SIG-M5 (cell line): ENCODE measurements around the gene ZNF862.
"Not testable (repeated sequence)": the region's sequence is repeated elsewhere in the genome, so short reads cannot be mapped to it uniquely, and the experiment has no call there.

ENCODE experiments used
- DNase-seq: peaks from one replicate; lab custom pipeline; 2025; lab: John Stamatoyannopoulos, UW

The ZNF862 gene

GRCh38 chr7:149880638-149881311 is 42.6 kb downstream of the ZNF862 start:
- no peak for DNase-seq

DNA sequence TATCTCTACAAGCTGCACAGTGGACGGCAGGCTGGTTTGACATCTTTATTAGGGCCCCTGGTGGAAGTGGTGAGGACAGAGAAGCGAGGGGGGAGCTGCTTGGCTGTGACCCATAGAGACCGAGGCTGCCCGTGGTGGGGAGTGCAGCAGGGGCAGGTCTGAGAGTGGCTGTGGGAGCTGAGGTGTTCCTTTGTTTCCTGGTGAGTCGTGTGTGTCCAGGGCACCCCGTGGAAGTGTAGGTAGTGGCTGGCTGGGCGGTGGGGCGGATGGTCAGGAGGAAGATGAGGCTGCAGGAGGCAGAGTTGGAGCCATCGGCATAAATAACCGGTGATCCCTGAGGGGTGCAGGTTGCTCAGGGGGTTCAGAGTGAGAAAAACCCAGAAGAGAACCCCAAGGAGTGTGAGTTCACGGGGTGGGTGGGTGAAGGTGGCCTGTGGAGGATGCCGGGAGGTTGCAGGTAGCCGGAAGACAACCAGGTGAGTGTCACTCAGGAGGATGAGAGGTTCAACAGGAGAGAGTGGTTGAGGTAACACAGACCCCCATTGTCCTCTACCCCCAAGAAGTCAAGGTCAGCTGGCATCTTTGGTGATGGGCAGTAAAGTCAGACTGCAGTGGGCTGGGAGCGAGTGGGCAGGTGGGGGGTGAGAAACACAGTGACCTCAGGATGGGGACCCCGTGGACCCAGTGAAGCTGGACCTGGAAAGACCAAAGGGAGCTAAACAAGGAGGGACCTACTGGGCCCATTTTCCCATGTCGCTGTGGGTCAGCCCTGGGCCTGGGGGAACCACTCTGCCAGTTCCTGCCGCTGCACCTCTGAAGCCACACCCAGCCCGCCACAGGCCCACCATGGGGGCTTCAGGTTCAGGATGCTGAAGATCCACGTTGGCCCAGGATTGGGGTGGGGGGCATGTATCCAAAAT is 43.4 kb downstream of the ZNF862 start:
- no peak for DNase-seq

DNA sequence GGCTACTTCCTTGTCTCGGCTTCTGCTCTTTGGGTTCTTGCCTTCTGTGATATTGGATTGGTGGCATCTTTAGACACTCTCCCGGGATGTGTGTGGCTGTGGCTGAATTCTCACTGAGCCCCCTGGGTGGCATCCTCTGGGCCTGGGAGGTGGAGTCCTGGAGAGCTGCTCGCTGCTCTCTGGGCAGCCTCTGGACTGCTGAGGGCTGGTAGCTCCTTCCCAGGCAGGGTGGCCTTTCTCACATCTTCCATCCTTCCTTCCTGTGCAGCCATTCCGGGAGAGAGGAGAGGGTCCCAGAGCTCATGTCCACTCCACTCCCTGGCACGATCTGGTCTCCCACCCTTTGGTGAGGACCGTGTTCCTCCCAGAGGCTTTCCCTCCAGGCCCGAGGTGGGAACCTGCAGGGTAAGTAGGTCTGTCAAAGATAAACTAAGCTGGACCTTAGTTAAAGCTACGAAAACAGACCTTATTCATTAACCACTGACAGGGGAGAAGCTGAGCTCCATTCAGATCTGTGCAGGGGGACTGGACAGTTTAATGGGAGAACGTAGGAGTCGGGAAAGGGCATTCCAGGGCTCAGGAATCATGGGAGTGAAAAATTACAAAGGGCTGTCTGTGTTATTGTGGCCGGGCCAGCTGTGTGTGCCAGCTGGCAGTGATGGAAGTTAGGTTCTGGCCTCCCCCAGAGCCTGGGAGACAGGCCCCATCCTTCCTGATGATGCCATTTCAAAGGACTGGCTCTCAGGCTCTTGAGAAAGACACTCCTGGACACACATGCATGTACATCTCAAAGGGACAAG is 44.3 kb downstream of the ZNF862 start:
- no peak for DNase-seq

DNA sequence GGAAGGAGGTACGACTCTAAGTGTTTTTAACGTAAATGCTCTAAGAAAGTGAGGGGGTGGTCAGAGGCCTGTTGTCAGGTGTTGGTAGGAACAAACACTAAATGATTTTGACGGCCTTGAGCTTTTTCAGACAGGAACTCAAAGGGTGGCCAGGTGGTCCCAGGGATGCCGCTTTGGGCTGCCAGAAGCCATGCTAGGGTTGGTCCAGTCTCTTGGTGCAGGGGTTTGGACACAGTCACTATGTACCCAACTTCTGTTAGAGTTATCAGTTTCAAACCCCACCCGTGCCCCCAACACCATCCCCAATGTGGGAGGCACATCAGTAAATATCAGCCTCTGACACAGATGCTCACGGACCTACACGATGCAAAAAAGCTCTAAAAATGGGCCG is 44.9 kb downstream of the ZNF862 start:
- no peak for DNase-seq

- no peak for DNase-seq
Observed at GRCh38 chr7:149883452-149883861, 45.3 kb downstream of the ZNF862 start.

- DNase-seq: no peak
Observed at GRCh38 chr7:149884016-149884415, 45.8 kb downstream of the ZNF862 start.

- DNase-seq: no peak
Observed at GRCh38 chr7:149884541-149884940, 46.4 kb downstream of the ZNF862 start.

DNA sequence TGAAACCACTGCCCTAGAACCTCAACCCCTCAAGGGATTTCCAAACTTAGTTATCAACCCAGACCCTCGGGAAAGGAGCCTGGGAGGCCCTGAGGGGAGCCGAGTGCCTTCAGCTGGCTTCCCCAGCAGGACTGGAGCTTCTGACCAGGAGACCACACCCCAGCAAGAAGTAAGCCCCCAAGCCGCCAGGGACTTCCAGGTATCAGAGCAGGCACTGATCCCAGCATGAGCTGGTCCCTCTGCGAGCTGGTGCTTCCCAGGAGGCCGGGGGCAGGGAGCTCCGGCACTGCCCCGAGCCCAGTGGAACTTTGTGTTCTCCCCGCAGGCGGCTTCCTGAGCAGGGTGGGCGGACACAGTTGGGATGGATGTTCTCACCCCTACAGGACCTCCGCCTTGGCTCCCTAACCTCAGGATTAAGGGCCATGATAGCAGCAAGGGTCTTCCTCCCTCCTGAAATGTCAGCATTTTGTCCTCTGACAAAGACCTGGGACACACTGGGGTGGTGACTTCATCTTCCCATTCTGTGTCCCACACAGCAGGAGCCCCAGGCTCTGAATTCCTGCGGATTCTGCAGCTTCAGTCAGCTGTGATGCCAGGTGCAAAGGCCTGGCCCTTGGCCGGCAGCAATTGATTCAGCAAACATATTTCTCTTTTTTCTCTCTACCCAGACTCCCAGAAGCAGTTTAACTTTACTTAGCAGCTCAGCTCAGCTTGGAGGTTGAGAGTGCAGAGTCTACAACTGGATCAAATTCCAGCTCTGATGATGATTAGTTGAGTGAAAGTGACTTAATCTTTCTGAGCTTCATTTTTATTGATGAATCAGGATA is 47.2 kb downstream of the ZNF862 start:
- DNase-seq: no peak

GRCh38 chr7:149886018-149886415 is 47.8 kb downstream of the ZNF862 start:
- DNase-seq: no peak

DNA sequence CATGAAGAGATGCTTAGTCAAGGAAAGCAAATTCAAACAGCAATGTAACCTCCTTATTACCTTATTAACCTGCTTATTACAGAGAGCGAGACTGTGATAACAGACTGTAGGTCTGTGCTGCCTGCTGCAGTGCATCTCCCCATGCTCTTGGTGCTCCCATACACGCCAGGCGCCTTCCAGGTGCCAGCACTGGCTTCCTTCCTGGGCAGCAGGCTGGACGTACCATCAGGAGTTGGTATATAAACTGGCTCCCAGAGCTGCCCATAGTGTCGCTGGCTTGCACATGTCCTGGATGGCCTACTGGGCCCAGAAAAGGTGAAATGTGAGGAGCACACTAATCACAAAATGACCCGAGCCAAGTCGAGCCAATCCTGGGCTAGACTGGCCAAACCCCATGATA is 49.1 kb downstream of the ZNF862 start:
- DNase-seq: no peak

GRCh38 chr7:149890715-149891114 is 52.5 kb downstream of the ZNF862 start:
- DNase-seq: not testable (repeated sequence)

- not testable (repeated sequence) for DNase-seq
Observed at GRCh38 chr7:149894957-149895356, 56.8 kb downstream of the ZNF862 start.

GRCh38 chr7:149907776-149908376 is 69.7 kb downstream of the ZNF862 start:
- not testable (repeated sequence) for DNase-seq

DNA sequence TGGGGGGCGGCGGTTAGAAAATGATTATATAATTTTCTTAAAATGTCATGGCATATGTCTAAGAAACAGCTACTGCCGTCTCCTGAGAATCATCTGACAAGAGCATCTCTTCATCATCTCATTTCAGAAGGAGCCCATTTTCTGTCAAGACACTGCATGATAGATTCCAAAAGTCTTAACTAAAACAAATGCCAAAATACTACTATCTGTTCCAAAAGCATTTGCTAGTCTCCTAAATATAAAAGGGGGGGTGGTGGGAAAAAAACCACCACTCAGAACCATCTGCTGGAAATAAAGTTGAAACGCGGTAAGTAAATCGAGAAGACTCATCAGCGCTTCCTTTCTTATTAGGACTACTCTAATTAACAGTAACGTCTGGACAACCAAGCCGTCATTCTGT is 72.0 kb downstream of the ZNF862 start:
- not testable (repeated sequence) for DNase-seq

GRCh38 chr7:149912126-149912525 is 74.0 kb downstream of the ZNF862 start:
- DNase-seq: not testable (repeated sequence)
